ENCODE data around the gene CHI3L1.

GRCh38 chr1:203142684-203143408 lies 43.7 kb downstream of the CHI3L1 start:
- TF ChIP-seq CTCF (IDR thresholded peaks at IDR 0.05) (no peak), POLR2A (IDR thresholded peaks at IDR 0.05) (no peak)
